GM18520 (cell line): ENCODE results near the gene STRA6.
"Not testable (repeated sequence)": the region's sequence is repeated elsewhere in the genome, so short reads cannot be mapped to it uniquely, and the experiment has no call there.

Experiments used
- ATAC-seq: cut with Tn5 transposase; IDR thresholded peaks from one replicate; pipeline ENCODE4 v1.9.1; 2021; ENCODE audit not compliant: unreplicated experiment

Gene STRA6

DNA sequence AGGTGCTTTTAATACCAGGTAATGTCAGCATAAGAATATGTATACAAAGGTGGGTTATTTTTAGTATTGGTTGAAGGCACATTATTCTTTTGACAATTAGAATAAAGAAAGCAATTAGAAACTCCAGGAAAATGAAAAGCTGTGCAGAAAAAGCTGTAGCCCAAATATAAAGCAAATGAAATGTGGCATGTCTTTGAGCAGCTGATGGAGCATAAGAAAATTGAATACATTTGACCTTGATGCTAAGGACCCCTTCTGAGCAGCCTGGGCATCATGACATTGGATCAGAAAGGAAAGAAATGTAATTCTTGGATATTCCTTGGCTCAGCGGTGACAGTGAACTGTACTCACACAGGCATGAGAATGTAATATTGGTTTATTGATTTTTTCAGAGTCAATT, 37.1 kb downstream of the STRA6 start:
- ATAC-seq: no peak

DNA sequence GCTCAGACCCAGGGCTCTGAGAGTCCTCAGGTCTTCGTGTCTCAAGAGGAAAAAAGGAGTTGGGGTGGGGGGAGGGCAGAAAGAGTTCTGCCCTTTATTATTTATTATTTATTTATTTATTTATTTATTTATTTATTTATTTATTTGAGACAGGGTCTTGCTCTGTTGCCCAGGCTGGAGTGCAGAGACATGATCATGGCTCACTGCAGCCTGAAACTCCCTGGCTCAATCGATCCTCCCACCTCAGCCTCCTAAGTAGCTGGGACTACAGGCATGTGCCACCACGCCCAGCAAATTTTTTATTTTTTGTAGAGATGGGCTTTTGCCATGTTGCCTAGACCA, 40.4 kb downstream of the STRA6 start:
- ATAC-seq: not testable (repeated sequence)

DNA sequence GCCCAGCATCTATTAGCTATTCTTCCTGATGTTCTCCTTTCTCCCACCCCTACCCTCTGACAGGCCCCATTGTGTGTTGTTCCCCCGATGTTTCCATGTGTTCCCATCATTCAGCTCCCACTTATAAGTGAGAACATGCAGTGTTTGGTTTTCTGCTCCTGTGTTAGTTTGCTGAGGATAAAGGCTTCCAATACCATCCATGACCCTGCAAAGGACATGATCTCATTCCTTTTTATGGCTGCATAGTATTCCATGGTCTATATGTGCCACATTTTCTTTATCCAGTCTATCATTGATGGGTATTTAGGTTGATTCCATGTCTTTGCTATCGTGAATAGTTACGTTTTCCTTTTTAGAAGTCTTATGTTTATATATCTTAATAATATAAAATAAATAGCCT, 42.2 kb downstream of the STRA6 start:
- not testable (repeated sequence) for ATAC-seq

GRCh38 chr15:74159773-74160172, 42.8 kb downstream of the STRA6 start:
- ATAC-seq: no peak

DNA sequence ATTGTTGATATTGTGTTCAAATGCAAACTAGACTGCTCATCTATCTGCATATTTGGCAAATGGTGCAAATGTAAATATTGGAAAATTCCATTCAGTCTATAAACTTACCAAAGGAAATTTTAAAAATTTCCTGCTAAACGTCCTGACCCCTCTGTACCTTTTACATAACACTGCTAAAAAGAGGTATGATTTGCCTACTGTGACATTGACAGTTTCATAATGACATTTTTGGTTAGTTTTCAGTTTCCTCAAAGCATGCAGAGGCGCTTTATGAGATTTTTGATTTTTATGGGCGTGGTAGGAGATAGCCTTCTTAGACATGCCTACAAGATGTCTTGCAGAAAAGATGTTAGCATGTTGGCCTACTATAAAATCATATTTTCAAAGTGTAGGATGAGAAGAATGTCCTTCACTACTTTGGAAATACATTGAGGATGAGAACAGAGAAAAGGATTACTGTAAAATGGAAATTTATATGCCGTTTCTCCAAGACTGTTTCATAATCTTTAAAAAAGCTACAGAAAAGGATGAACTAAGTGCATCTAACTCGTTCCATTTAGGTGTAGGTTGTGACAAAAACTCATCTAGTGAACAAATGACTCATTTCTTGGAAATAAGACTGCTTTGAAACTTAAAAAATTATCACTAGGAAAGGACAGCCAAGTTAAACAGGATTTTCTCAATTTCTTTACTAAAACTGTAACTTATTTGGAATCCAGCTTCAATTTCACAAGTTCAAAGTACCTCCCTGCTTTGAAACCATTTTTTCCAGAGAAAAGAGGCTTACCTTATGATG, 43.5 kb downstream of the STRA6 start:
- peak; percentile 56 for ATAC-seq

DNA sequence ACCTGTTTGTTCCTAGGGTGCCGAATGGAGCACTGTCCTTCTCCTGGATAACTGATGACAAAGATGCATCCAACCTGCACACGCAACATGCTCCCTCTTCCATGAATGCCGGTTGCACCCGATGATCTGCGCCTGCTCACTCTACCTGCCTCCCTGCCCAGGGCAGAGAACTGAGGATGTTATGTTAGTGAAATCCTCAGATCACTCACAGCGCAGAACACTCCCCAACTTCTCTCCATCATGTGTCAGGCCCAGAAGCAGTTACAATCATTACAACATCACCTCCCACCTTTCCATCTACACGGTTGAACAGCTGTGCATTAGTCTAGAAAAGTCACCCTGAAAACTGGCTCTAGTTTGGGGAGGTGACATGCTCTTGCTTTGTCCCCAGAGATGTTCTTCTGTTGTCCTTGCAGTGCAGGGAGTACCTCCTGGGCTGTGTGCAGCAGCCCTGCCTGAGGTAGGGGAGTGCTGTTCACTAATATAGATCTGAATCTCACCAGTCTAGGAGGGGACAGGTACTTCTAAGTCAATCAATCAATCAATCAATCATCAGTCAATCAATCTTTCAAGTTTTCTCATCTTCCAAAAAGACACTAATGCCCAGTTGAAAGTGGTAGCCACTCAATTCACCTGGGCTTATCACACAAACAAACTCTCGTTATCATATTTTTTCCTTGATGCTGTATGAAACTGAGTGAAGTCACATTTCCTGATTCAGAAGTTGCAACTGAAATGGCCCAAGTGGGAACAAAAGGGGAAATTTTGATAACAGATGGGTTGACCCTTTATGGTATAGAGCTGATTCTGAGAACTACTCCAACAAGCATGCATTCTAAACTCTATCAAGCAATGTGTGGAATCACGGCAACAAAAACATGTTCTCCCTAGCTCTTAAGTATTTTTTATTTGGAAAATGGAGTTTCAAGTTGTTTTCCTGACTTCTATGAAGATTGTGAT, 44.4 kb downstream of the STRA6 start:
- ATAC-seq: no peak

DNA sequence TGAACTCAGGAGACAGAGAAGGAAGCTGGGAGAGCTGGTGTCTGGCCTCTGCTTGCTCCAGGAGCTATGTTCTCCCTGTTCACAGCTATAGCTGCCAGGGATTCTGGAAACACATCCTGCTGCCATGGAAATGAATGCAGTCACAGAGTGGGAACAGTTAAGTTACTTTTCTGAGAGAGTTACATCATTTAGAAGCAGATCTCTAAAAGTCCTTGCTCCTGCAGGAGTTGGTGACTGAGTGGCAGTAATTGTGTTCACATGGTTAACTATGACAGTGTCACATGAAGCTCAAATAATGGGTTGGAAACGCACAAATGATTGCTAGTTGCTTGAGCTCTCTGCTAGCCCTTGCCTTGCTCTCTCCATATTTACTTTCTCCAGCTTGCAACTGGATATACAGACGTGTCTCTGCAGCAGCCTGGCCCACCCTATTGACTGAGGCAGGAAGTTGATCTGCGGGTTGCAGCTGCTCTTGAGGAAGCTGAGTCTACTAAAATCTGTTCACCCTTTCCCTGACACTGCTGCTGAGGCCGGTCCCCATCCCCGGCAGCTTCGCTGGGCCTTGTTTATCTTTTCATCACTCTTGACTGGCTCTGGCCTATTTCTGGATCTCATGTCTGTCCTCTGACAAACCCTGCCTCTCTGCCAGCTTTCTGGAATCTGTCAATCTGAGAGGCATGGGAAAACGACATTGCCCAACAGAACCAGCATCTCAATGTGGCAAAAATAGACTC, 45.7 kb downstream of the STRA6 start:
- ATAC-seq: no peak

GRCh38 chr15:74155766-74156417, 46.7 kb downstream of the STRA6 start:
- no peak for ATAC-seq

GRCh38 chr15:74147051-74147450, 55.5 kb downstream of the STRA6 start:
- no peak for ATAC-seq

- ATAC-seq: no peak
Observed at GRCh38 chr15:74146277-74146800, 56.2 kb downstream of the STRA6 start.

GRCh38 chr15:74144153-74144775, 58.3 kb downstream of the STRA6 start:
- no peak for ATAC-seq

- no peak for ATAC-seq
Observed at GRCh38 chr15:74141591-74141990, 61.0 kb downstream of the STRA6 start.

GRCh38 chr15:74138642-74139041, 63.9 kb downstream of the STRA6 start:
- no peak for ATAC-seq

GRCh38 chr15:74137537-74137894, 65.1 kb downstream of the STRA6 start:
- no peak for ATAC-seq

GRCh38 chr15:74136814-74137536, 65.6 kb downstream of the STRA6 start:
- no peak for ATAC-seq

DNA sequence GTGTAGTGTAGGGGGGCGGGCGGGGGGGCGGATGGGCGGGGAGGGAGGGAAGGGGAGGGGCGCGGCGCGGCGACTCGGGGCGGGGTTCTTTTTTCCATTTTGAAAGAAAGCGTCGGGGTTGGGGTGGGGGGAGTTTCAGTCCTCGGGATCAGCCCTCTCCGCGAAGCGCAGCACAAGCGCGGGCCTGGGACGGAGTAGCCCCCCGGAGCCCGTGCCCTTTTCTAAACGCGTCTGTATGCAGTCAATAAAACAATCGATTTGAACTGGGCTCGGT, 66.1 kb downstream of the STRA6 start:
- ATAC-seq: no peak

GRCh38 chr15:74135041-74135565, 67.5 kb downstream of the STRA6 start:
- ATAC-seq: no peak

GRCh38 chr15:74134387-74135027, 68.1 kb downstream of the STRA6 start:
- no peak for ATAC-seq

GRCh38 chr15:74133694-74134386, 68.7 kb downstream of the STRA6 start:
- ATAC-seq: no peak
